ENCODE results near the gene TSSK2.

TSSK2 gene

DNA sequence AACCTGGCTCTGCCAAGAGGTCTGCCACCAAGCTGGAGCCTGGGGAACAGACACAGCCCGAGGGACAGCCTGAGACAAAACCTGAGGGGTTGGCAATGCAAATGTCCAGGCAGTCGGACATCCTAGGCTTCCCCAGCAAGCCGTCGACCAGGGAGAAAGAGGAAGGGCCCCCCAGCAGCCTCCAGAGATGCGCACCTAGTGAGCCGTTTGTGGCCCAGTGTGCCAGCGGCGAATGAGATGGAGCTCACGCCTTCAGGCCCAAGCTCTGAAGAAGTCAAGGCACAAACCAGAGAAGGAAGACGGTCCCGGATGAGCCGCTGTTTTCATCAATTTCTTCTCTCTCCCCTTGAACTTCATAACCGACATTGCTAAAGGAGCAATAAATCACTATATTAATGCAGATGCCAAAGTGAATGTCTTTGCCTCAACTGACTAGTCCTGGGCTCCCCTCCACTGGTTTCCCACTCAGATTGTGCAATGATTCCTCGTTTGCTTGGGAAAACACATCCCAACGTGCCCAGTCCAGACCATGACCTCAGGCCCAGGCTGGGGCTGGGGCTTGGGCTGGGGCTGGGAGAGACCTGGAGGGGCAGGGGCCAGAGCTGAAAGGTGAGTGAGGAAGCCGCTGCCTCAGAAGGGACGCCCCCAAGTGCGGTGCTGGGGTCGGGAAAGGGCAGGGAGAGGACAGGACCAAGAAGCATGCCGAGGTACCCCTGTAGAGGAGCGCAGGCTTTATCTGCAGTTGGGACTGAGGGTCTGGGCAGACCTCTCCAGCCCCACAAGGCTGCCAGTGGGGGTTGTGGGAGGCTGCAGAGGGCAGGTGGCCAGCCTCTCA is 5.4 kb upstream of the TSSK2 start:
- no peak for DNase-seq

DNA sequence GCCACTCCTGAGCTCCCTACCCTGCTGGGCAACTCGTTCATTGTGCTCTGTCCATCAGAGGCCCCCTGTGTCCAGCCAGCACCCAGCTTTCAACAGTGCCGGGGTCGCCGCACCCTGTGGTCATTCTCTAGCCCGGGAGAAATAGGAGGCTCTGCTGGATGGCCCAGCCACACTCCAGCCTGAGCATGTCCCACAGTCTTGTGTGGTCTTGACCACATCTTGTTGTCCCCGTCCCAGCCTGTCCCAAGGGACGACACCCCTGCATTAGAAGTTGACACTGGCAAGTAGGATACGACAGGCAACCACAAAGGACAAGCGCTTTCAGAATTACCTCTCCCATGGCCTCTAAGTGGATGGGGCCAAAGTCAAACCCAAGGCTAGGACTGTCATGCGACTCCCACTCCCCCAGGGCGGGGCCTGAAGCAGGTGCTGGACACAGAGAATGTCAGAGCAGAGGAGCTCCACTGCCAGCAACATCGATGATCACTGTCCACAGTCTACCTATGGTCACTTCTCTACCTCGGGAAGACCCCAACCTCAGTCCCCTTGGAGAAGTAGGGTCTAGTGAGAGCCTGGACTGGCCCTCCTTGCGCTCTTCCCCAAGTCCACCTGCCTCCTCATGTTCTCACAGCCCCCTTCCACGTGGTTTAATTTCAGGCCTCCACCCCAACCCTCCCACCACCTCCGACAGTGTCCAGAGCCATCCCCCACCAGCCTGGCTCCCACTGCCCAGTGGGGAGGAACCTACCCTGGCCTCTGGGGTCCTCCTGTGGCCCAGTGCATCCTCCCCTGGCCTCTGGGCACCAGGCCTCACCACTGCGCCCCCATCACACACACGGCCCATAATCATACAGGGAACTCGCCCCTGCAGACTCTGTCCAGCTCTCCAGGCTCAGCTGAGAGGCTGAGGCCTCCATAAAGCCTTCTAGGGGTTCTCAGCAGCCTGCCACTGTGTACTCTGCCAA is 4.5 kb upstream of the TSSK2 start:
- DNase-seq = no peak

DNA sequence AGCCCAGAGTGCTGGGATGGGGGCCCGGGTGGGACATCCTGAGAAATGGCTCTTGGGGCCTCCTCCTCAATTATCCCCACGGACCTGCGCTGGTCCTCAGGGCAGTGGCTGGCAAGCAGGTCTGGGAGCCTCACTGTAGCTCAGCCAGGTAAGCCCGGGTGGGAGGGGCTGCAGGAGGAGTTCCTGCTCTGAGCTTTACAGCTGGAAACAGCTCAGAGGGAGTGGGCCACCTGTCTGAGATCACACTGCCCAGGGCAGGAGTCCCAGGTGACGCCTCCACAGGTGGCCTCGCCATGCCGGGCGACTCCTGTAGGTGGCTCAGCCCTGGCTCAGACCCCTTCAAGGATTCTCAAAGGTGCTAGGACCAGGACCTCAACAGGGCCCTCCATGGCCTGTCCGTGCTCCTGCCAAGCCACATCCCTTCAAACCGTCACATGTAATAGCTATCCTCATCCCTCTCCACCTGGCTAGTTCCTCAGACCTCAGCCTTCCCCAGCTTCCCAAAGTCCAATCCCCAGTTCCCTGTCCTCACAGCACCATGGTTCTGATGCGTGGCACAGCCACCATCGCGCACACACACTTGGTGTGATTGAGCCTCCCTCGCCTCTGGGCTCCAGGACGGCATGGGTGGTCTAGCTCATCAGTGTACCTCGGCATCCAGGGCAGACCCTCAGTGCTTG is 3.6 kb upstream of the TSSK2 start:
- no peak for DNase-seq

DNA sequence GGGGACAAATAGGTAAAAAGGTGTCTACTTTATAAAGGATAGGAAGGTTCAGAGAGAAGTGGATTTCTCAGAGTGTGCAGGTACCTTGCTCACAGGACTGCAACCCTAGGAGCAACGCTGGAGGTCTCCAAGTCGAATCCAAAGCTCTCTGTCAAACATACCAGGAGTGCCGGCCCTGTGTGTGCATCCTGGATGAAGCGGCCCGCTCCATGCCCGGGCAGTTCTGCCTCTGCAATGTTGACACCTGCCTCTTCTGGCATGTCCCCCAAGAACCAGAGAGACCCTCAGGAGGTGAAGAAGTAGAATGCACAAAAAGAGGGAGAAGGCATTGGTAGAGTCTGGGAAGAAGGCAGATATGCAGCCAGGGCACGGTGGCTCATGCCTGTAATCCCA is 3.1 kb upstream of the TSSK2 start:
- no peak for DNase-seq

DNA sequence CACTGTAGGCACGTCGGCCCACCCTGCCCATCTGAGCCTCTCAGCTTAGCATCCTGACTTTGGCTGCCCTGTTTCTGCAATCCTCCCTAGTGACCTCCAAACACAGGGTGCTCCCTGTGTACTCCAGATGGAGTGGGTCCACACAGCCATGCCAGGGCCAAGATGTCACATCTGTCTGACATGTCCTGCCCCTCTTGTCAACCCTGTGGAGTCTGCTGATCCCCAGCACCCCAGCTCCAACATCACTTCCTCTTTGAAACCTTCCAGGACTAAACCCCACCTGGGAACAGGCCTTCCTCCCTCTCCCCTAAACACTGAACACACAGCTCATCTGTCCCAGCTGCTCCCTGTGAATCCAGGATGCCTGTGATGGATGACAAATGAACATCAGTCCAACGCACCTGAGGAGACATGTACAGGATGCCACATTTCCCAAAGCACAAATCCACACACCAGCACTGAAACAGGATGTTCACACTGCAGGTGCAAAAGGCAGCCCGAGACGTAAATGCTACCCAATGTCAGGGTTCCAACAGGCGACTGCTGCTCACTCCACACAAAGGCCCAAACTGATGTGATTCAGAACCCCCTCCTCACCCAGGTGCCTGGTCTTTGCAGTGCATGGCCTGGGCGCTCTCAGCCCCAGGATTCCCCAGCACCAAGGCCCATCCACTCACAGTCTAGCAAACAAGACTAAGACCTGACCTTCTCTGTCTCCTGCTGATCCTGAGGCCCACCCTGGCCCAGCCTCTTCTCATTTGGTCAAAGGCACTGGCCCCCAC is 2.0 kb upstream of the TSSK2 start:
- DNase-seq = no peak

DNA sequence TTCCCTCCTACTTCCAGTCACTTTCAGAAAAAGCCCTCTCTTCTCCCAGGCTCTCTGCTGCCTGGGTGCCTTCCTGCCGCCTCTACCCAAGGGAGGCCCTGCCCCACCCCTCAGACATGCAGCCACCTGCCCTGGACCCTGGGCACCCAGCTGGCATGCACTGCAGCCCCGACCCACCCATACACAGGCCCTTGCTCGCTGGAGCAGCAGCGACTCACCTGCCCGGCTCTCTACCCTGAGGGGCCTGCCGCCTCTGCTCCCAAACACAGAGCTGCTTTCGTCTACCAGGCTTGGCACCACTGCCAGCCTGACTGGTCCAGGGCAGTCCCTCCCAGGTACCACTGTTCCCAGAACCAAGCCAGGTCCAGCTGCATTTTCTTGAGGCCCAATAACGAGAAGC is 1.2 kb upstream of the TSSK2 start:
- DNase-seq = no peak

DNA sequence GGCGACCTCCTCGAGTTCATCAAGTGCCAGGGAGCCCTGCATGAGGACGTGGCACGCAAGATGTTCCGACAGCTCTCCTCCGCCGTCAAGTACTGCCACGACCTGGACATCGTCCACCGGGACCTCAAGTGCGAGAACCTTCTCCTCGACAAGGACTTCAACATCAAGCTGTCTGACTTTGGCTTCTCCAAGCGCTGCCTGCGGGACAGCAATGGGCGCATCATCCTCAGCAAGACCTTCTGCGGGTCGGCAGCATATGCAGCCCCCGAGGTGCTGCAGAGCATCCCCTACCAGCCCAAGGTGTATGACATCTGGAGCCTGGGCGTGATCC is 542 bp downstream of the TSSK2 start:
- DNase-seq = no peak

DNA sequence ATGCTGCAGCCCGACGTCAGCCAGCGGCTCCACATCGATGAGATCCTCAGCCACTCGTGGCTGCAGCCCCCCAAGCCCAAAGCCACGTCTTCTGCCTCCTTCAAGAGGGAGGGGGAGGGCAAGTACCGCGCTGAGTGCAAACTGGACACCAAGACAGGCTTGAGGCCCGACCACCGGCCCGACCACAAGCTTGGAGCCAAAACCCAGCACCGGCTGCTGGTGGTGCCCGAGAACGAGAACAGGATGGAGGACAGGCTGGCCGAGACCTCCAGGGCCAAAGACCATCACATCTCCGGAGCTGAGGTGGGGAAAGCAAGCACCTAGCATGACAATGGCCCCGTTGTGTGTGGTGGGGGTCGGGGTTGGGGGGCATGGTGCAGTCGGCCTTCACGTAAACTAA is 1.0 kb downstream of the TSSK2 start:
- no peak for DNase-seq

DNA sequence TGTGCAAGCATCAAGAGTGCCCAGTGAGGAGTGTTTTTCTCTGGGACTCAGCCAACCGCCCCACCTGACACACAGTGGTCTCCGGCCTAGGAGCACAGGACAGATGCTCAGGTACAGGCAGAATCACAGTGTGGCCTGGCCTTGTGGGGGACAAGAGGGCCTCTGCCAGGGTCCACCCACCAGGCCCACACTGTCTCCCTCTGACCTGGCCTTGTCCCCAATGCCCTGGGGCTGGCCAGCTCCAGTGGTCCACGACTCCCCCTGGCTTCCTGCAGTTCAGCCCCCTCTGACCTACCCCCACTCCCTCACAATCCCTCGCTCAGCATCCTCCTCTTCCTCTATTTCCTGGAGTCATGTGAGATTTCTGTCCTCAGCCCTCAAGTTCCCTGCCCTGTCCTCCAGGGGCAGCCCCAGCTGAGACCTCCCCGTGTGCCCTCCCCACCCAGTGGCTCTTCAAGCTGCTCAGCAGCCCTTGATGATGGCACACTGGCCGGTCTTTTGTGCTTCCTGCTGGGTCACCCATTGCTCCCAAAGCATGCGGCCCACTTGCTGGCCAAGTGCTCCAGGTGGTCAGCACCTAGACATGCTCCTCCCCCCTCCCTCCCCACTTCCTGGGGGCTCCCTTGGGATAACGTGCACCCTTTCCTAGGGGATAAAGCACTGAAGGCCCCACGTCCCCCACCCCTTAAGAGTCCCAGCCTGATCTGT is 1.7 kb downstream of the TSSK2 start:
- no peak for DNase-seq

DNA sequence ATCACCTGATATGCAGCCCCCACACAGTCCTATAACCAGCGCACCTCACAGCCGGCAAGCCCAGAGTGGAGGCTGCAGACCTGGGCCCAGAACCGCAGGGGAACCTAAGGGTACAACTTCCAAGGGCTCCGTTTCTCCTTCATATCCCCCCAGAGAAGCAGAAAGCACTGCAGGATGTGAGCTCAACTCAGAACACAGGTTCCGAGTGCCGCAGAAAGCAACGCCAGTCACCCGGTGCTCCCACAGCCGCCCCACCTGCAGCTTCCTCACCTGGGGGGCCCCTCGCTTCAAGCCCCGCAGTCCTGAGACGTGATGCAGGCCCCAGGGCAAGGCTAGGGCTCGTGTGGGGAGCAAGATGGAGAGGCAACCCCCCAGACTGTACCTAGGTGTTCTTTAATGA is 2.5 kb downstream of the TSSK2 start:
- no peak for DNase-seq

DNA sequence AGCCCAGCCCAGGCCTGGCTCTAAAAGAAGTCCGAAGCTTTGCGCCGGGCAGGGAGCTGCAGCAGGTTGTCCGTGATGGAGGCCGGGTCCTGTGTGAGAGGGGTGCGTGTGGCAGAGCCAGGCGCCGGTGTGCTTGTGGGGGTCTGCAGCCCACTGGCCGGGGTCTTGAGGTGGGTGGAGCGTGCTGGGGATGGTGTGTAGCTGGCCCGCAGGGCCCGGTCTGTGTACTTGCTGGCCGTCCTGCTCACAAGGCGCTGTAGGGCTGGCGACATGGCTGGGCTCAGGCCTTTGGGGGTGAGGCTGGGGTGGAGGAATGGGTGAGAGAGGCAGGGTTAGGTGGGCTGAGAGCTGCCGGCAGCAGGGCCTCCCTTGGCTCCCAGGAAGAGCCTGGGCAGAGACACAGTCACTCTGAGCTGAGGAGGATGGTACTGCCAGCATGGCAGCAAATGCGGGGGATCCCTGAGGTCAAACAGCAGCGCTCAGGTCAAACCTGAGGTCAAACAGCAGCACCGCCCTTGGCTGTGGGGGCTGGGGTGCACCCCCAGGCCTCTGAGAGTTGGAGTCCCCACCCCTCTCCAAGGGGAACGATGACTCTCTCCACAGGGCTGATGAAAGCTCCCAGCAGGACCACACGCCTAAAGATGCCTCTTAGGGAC is 3.2 kb downstream of the TSSK2 start:
- DNase-seq = no peak

DNA sequence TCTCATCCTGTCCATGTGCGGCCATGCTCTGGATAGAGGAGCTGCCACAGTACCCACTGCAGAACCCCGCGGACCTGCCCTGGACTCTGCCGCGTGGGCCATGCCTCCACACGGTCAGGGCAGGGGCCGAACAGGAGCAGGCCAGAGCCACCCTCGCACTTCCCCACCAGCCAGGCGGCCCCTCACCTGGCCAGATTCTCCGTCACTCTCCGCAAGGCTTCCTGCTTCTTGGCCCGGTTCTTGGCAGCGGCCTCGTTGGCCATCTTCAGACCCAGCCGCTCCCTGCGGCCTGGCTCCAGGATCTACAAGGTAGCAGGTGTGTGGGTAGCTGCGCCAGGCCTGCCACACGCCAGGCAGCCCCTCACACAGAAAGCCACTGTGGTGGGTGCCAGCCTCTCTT is 3.8 kb downstream of the TSSK2 start:
- no peak for DNase-seq

DNA sequence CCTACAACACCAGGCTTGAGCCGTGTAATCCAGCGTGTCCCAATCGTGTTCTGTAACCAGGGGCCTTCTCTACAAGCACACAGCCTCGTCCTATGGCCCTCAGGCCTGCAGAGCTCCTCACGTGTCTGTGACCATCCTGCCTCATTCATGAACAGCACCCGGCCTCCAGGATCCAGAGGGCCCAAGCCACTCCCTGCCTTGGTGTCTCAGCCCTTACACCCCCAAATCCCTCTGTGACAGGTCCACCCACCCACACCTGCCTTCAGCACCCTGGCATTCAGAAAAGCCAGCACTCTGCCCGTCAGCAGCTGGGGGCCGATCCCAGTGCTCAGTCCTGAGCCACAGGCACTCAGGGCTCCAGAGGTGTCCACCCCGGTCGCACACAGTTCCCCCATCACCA is 5.8 kb downstream of the TSSK2 start:
- DNase-seq = no peak

DNA sequence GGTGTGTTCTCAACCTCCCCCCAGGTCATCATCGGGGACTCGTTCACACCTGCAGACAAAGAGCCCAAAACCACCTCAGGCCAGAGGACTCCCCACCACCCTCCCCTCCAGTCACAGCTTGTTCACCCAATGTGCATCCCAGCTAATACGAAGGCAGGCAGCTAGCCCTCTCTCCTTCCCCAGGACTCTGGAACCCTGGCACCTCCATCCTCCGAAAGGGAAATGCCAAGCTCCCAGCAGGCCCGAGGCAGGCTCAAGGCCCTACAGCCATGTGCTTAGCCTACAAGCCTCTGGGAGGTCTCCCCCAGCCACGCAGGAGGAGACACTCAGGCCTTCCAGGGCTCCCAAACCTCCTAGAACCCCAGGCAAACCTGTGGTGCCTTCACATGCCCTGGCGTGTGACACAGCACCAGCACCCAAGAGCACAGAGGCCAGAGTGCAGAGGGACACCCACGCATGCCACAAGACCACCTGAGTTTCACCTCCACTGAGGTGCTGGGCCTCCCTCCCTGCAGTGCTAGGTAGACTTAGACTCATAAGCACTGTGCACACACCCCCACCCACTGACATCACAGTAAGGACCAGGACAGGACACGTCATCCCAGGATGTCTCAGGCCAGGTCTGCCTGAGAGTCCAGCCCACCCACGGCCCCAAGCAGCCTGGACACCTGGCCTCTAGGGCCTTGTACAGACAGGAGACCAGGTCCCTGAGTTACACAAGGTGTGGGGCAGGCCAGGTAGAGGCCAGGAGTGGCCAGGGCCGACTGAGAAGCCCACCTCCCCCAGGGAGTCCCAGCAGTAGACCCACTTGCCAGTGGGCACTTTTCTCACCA is 6.5 kb downstream of the TSSK2 start:
- DNase-seq = no peak

DNA sequence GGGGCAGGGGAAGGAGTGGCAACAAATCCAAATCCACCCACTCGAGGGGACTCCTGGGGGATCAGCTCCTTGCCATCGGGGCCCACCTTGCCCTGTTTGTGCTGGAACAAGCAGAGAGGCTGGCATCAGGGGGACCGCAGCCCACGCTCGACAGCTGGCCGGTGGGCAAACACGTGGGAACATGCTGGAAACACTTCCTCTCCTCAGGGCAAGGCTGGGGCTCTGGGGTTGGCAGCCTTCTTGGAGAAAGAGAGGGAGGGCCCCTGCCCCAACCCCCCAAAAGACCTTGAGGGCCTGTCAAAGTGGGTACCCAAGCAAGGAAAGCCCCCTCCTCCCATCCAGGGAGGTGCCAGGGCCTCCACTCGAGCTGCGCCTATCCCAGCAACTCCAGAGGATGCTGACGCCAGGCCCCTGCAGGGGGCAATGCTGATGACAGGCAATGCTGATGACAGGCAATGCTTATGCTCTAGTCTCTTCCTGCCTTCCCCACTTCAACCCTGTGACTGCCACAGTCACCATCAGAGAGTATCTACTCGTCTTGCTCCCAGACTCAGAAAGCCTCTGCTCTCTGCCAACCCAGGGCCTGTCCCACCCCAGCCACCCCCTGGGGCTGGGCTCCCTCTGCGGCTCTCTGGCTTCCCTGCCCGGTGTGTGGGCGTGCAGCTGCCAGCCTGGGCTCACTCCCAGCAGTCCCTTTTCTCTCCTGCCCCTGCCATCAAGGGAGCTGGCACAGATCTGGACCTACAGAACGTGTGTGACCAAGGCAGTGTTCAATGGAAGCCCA is 7.3 kb downstream of the TSSK2 start:
- DNase-seq = no peak

DNA sequence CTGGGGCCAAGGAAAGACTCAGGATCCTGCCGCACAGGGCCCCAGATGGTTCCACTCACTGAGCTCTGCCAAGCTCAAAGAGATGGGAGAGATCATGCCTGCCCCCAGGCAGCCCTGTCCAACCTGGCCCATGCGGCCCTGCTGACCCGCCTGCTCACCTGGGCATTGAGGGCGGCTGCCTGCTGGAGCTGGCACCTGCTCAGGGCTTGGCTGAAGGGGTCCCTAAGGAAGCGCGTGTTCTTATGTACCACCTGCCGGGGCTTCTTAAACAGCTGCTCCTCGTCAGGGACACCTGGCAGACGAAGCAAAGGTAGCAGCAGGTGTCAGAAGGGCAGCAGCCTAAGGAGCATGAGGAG is 7.9 kb downstream of the TSSK2 start:
- DNase-seq = no peak

DNA sequence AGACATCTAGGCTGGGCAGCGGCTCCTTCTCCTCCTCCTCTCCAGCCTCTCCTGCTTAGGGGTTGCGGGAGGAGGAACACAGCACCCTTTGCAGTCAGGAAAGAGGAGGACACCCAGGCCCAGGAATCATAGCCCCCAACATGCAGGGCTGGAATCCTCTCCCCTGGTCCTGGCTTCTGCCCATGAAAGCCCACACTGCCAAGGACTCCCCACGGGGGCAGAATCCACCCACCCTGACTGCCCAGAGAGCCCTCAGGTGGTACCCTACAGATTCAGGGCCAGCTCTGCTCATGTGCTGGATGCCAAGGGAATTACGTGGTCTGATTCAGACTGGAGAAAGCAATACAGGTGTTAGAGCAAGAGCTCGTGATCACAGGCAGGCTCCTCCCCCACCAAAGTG is 8.9 kb downstream of the TSSK2 start:
- DNase-seq = no peak

DNA sequence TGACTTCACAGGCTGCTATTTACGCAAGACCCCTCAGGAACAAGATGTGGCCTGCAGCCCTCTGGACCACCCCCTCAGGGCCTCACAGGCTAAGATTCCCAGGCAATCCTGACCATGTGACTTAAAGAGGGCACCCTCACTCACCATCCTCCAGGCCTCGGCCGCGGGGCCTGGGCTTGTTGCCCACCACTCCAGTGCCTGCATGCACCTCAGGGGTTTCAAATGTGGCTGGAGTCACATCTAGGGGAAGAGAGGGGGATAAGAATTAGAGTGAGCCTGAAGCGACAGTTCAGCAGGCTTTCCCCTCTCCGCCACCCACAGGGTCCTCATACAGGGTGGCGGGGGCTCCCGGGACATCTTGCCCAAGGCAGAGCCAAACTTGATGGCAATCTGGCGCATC is 11.3 kb downstream of the TSSK2 start:
- DNase-seq = no peak

DNA sequence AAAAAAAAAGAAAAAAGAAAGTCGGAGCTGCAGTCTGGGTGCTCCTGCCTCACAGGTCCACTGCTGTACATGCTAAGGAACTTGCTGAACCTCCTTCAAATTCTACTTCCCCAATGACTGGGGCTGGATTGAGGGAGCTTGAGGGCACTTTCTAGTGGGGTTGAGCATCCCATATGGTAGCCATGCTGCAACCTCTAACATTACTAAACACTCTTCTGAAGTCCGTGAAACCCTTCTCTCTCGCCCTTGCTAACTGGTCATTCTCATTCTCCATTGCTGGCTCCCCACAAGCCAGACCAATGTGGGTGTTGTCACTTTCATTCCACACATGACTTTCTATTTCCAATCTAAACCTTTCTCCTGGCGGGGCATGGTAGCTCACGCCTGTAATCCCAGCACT is 12.1 kb downstream of the TSSK2 start:
- no peak for DNase-seq

DNA sequence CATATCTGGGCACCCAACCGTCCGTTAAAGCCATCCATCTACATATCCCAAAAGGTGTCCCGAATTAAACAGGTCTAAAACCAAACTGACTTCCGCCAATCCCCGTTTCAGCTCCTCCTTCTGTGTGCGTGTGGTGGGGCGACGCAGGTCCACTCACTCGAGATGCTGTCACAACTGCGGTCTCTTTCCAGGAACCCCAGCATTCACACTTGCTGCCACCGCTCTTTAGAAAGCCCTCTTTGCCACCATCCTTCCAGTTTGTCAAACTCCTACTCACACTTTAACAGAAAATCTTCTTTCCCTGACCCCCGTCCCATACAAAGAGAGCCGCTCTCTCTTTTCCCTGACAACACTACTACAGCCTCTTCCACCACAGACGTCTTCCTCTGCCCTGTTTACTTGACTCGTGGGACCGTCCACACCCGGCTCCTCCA is 12.9 kb downstream of the TSSK2 start:
- DNase-seq = no peak

Measured in NCI-H446 (cell line).